Progenitor cell of endocrine pancreas (in vitro differentiated cells): ENCODE data around the gene GBP2. TPM values are rescaled to one million over a fixed set of nuclear protein-coding genes. Genes with fewer than 3 reads are reported as not detected.

Source experiments
- DNase-seq: peaks from one replicate; pipeline ENCODE4 v3.0.0; 2021; ENCODE audit warnings: low spot score; ENCODE audit not compliant: unreplicated experiment
- H3K27ac Mint-ChIP-seq: 2 replicates; pipeline ENCODE4 v1.8.0; 2021; ENCODE audit warnings: mild to moderate bottlenecking, moderate library complexity, mixed read lengths
- H3K27me3 Mint-ChIP-seq: 2 replicates; pipeline ENCODE4 v1.8.0; 2021; ENCODE audit warnings: mixed read lengths
- H3K36me3 Mint-ChIP-seq: 2 replicates; pipeline ENCODE4 v1.8.0; 2022; ENCODE audit warnings: mixed read lengths; ENCODE audit not compliant: insufficient read depth
- H3K4me1 Mint-ChIP-seq: 2 replicates; pipeline ENCODE4 v1.8.0; 2021; ENCODE audit warnings: low read depth, mixed read lengths
- H3K4me3 Mint-ChIP-seq: 2 replicates; pipeline ENCODE4 v1.8.0; 2021; ENCODE audit warnings: low read depth, mild to moderate bottlenecking, moderate library complexity, mixed read lengths
- H3K9me3 Mint-ChIP-seq: 2 replicates; pipeline ENCODE4 v1.8.0; 2021; ENCODE audit warnings: low read depth, mixed read lengths
- CTCF ChIP-seq: fragments of 200-600 bp; sonication (generic); IDR thresholded peaks from one replicate; pipeline ENCODE4 v1.5.0; 2021; ENCODE audit warnings: antibody characterized with exemption, mild to moderate bottlenecking; ENCODE audit not compliant: unreplicated experiment
- total RNA-seq: library from RNA; stranded (reverse); gene quantifications from 2 replicates; pipeline ENCODE4 v1.2.1, GENCODE V29; 2021

GBP2 gene
- total RNA-seq, 1 donor from 2014 or later = 0.10 TPM

- Mint-ChIP-seq H3K9me3 (no peaks in the 10 kb centered on the region), H3K27ac (no peak overlapping the region), H3K4me1 (no peaks in the 10 kb centered on the region), H3K36me3 (no peaks in the 10 kb centered on the region), H3K27me3 (no peaks in the 10 kb centered on the region), H3K4me3 (no peak overlapping the region)
- DNase-seq = no peak
- TF ChIP-seq CTCF = no peak
Measured at GRCh38 chr1:89170170-89171066, 44.5 kb upstream of the GBP2 start.

- H3K4me1 Mint-ChIP-seq = no peaks in the 10 kb centered on the region
- H3K27ac Mint-ChIP-seq = no peak overlapping the region
- no peaks in the 10 kb centered on the region for H3K36me3 Mint-ChIP-seq
- H3K9me3 Mint-ChIP-seq = no peaks in the 10 kb centered on the region
- TF ChIP-seq CTCF = no peak
- no peak for DNase-seq
- no peaks in the 10 kb centered on the region for H3K27me3 Mint-ChIP-seq
- H3K4me3 Mint-ChIP-seq = no peak overlapping the region
Measured at GRCh38 chr1:89169166-89169565, 43.3 kb upstream of the GBP2 start.

- DNase-seq = no peak
- TF ChIP-seq CTCF = no peak
- no peaks in the 10 kb centered on the region for H3K4me1 Mint-ChIP-seq
- no peaks in the 10 kb centered on the region for H3K27me3 Mint-ChIP-seq
- no peaks in the 10 kb centered on the region for H3K9me3 Mint-ChIP-seq
- H3K4me3 Mint-ChIP-seq = no peak overlapping the region
- H3K27ac Mint-ChIP-seq = no peak overlapping the region
- no peaks in the 10 kb centered on the region for H3K36me3 Mint-ChIP-seq
Measured at GRCh38 chr1:89167590-89168230, 41.8 kb upstream of the GBP2 start.

- Mint-ChIP-seq H3K4me1 (no peaks in the 10 kb centered on the region), H3K4me3 (no peak overlapping the region), H3K27ac (no peak overlapping the region), H3K9me3 (no peaks in the 10 kb centered on the region), H3K36me3 (no peaks in the 10 kb centered on the region), H3K27me3 (no peaks in the 10 kb centered on the region)
- no peak for DNase-seq
- TF ChIP-seq CTCF = no peak
Measured at GRCh38 chr1:89166705-89167104, 40.8 kb upstream of the GBP2 start.

- DNase-seq = no peak
Measured at GRCh38 chr1:89165811-89166210, 39.9 kb upstream of the GBP2 start.

More at GRCh38 chr1:89165811-89166210, 39.9 kb upstream of the GBP2 start:
- Mint-ChIP-seq H3K9me3 (no peaks in the 10 kb centered on the region), H3K4me3 (no peak overlapping the region), H3K27ac (no peak overlapping the region), H3K4me1 (no peaks in the 10 kb centered on the region), H3K36me3 (no peaks in the 10 kb centered on the region), H3K27me3 (no peaks in the 10 kb centered on the region)
- no peak for TF ChIP-seq CTCF
